ENCODE measurements around the gene TNXB.

Gene TNXB

GRCh38 chr6:32140420-32141046 is 31.4 kb upstream of the TNXB start:
- DNase-seq (ENCODE audit: low read depth in 4 of 4, low spot score in 1 of 4) = no peak

- no peak for DNase-seq (ENCODE audit: low read depth in 4 of 4, low spot score in 1 of 4)
Measured at GRCh38 chr6:32139590-32139989, 30.5 kb upstream of the TNXB start.

GRCh38 chr6:32137454-32137853 is 28.3 kb upstream of the TNXB start:
- DNase-seq (ENCODE audit: low read depth in 4 of 4, low spot score in 1 of 4) = no peak

DNA sequence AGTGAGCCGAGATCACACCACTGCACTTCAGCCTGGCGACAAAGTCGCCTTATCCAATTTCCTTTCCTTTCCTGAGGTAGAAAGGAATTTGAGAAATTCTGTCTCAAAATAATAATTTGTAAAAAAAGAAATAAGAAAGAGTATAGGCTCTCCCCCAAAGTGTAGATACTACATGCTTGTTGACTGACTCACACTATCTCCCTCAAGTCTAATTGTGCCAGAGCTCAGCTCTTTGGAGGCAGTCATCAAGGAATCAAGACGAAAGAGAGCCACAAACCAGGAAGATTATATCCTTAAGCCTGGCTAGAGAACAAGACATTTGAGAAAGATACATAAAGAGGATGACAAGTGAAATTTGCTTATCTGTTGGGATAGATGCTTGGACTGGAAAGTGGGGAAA is 24.6 kb upstream of the TNXB start:
- no peak for DNase-seq (ENCODE audit: low read depth in 4 of 4, low spot score in 1 of 4)

- DNase-seq (ENCODE audit: low read depth in 4 of 4, low spot score in 1 of 4) = no peak
Measured at GRCh38 chr6:32132110-32132509, 23.0 kb upstream of the TNXB start.

GRCh38 chr6:32131439-32131948 is 22.4 kb upstream of the TNXB start:
- no peak for DNase-seq (ENCODE audit: low read depth in 4 of 4, low spot score in 1 of 4)

DNA sequence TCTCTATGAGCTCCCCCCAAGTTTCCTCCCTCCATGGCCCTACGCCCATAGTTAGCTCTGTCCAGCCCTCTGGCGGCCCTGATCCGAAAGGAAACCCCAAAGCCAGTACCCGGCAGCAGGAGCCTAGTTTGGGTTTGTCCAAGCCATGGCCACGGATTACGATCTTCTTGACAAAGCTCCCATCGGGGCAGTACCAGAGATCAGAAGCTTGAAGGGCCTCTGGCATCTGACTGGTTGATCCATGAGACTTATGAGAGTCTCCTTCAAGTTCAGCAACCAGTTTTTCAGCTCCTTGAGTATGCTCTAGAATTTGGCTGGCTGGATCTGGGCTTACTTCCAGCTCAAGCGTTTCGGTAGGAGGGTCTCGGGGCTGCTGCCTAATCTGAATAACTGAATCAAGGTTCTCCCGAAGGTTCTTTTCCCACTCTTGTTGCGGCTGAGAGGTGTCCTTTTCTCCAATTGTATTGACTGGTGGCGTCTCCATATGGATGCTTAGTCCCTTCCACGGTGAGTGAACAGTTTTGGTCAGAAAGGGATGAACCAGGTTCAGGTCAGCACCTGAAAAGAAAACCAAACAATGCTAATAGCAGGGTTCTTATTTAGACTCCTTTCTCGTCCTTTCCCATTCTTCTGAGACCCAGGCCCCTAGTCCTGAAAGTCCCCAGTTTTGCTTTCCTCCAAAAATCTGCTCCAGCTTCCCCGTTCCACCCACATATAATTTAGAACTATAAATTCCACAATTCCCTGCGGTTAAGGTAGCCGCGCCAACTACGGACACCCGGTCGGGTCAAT is 20.4 kb upstream of the TNXB start:
- DNase-seq (ENCODE audit: low read depth in 4 of 4, low spot score in 1 of 4) = no peak

- no peak for DNase-seq (ENCODE audit: low read depth in 4 of 4, low spot score in 1 of 4)
Measured at GRCh38 chr6:32128751-32129296, 19.7 kb upstream of the TNXB start.

DNA sequence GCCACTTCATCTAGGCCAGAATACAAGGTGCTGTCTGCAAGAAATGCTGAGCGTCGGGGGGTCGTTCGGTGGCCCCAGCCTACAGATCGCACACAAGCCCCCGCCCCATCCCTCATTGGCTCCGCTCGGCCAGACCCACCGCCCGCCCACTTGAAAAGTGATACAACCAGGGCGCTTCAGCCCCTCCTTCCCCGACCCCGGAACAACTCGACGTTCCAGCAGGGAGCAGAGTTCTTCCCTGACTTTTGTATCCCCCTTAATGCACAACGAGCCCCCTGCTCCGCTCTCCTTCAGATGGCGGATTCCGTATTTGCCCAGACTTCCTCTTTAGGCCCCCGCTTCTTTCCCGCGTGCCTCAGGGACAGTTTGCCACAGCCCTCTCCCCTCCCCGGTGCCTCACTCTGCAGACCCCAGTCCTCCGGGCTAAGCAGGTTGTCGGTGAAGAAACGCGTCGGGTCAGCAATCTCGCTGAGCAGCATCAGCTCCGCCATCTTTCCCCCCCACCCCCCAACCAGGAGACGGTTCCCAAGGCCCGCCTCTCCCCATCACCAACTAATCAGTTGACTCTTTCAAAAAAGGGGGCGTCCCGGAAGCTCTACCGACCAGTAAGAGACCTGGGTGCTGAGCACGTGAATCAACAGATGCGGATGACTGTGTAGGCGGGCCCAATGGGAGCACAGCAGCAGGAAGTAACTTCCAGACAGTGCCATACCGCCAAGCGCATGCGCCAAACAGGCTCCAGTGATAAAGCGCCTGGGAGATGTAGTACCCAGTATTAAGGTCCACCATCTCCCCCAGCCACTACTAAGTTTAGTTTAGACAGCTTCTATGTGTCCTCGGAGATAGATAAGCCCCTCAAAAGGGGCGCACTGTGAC is 18.8 kb upstream of the TNXB start, which contains the start of gene ATF6B:
Gene ATF6B, minus strand, starts transcription at position 530 of the 876 bp plus-strand sequence. Its CDS starts 39 bp downstream, at position 491.
- peak; percentile 81 to 96 (median 94) for DNase-seq (ENCODE audit: low read depth in 4 of 4, low spot score in 1 of 4)

GRCh38 chr6:32127409-32127716 is 18.2 kb upstream of the TNXB start:
- DNase-seq (ENCODE audit: low read depth in 4 of 4, low spot score in 1 of 4) = no peak

DNA sequence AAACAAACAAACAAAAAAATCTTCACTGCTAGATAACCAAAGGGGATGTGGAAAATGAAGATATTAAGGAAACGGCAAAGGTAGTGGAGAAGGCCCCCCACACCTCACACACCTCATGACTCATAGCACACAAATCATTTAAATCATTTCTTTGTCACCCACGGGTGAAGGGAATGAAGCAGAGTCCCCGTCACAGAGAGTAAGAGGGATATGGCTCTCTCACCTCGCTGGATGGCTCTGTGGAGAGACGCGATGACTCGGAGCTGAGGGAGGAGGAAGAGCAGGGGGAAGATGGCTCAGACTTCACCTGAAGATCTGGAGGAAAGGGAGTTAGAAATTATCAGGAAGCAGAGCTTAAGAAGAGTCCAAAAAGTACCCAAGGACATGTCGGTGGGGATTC is 17.7 kb upstream of the TNXB start:
- no peak for DNase-seq (ENCODE audit: low read depth in 4 of 4, low spot score in 1 of 4)

DNA sequence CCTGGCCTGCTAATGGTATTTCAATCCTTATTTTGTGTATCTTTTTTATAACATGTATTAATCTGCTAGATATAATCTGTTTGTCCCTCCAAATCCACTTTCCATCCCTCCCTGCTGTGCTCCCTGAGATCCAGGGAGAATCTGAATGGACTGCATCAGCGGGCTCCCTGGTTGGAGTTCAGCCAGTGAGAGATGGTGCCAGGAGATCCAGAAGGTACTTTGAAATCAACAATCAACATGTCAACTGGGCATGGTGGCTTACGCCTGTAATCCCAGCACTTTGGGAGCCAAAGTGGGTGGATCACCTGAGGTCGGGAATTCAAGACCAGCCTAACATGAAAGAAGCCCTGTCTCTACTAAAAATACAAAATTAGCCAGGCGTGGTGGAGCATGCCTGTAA is 14.5 kb upstream of the TNXB start:
- no peak for DNase-seq (ENCODE audit: low read depth in 4 of 4, low spot score in 1 of 4)

- no peak for DNase-seq (ENCODE audit: low read depth in 4 of 4, low spot score in 1 of 4)
Measured at GRCh38 chr6:32120573-32121059, 11.5 kb upstream of the TNXB start.

- peak in 2 of 4 experiments; percentile 50 to 59 for DNase-seq (ENCODE audit: low read depth in 4 of 4, low spot score in 1 of 4)
Measured at GRCh38 chr6:32118782-32119628, 9.9 kb upstream of the TNXB start.

- no peak for DNase-seq (ENCODE audit: low read depth in 4 of 4, low spot score in 1 of 4)
Measured at GRCh38 chr6:32117461-32117860, 8.3 kb upstream of the TNXB start.

DNA sequence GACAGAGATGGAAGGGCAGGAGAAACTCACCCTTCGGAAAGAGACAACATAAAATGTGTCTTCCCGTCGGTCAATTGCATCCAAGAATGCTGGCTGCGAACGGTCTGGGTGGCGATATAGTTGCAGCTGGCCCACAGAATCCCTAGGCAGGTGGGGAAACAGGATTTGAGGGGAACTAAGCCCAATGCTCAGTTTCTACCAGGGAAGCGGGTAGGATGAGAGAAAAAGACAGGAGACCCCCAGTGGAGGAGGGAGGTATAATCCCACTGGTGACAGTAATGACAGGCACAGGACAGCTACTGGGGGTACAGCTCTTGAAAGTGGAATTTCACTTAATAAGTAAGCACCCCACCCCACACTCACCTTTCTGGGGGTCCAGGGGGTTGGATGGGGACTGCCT is 7.5 kb upstream of the TNXB start:
- DNase-seq (ENCODE audit: low read depth in 4 of 4, low spot score in 1 of 4) = no peak

- DNase-seq (ENCODE audit: low read depth in 4 of 4, low spot score in 1 of 4) = no peak
Measured at GRCh38 chr6:32115623-32116022, 6.5 kb upstream of the TNXB start.

GRCh38 chr6:32114796-32115195 is 5.7 kb upstream of the TNXB start:
- no peak for DNase-seq (ENCODE audit: low read depth in 4 of 4, low spot score in 1 of 4)

- DNase-seq (ENCODE audit: low read depth in 4 of 4, low spot score in 1 of 4) = no peak
Measured at GRCh38 chr6:32113386-32114352, 4.5 kb upstream of the TNXB start.

All from stimulated activated CD4-positive, alpha-beta T cell treated with anti-CD3 and anti-CD28 coated beads, Interleukin-1b, Interleukin-23, amount 100 ng/mL, for 24 hours (primary cell).